Stimulated activated CD4-positive, alpha-beta T cell treated with anti-CD3 and anti-CD28 coated beads, Interleukin-4, amount 100 ng/mL, for 4 hours (primary cell): ENCODE measurements around the gene LTV1.

Experiments
- DNase-seq, 2 experiments: peaks; one replicate each; pipeline ENCODE4 v3.0.0-alpha.2; 2020

LTV1 gene

GRCh38 chr6:143896126-143896860, 53.2 kb downstream of the LTV1 start:
- DNase-seq: no peak

- no peak for DNase-seq
Observed at GRCh38 chr6:143900358-143900757, 57.2 kb downstream of the LTV1 start.

- no peak for DNase-seq
Observed at GRCh38 chr6:143901885-143902750, 59.0 kb downstream of the LTV1 start.

GRCh38 chr6:143902827-143903226, 59.7 kb downstream of the LTV1 start:
- no peak for DNase-seq

GRCh38 chr6:143911028-143911427, 67.9 kb downstream of the LTV1 start:
- no peak for DNase-seq

- no peak for DNase-seq
Observed at GRCh38 chr6:143912671-143913070, 69.5 kb downstream of the LTV1 start.
